Stomach (tissue), 9 donors: ENCODE data around the gene KATNIP. TPM values are rescaled to one million over a fixed set of nuclear protein-coding genes. Genes with fewer than 3 reads are reported as not detected.

Source experiments
- DNase-seq, 2 donors: peaks; one replicate each; pipeline versions ENCODE4 v3.0.0 to v3.0.0-alpha.2; 2013 to 2019
- H3K27ac ChIP-seq, 5 donors: fragments of 200-600 bp in 4 of 5; sonication (generic) in 4 of 5; one replicate each; pipeline ENCODE4 v1.5.1; 2013 to 2019; ENCODE audit warnings: mild to moderate bottlenecking in 1 of 5, moderate library complexity in 1 of 5
- H3K27me3 ChIP-seq, 3 donors: fragments of 200-600 bp; sonication (generic); one replicate each; pipeline ENCODE4 v1.5.1; 2017 to 2019; ENCODE audit warnings: mixed run types in 1 of 3
- H3K36me3 ChIP-seq, 4 donors: fragments of 200-600 bp; sonication (generic); 1 replicate in 3 of 4; 2 replicates in 1 of 4; pipeline ENCODE4 v1.5.1; 2016 to 2019
- H3K4me1 ChIP-seq, 4 donors: fragments of 200-600 bp; sonication (generic); one replicate each; pipeline ENCODE4 v1.5.1; 2016 to 2019
- H3K4me3 ChIP-seq, 4 donors: fragments of 200-600 bp; sonication (generic) in 3 of 4; one replicate each; pipeline ENCODE4 v1.5.1; 2016 to 2019; ENCODE audit warnings: mild to moderate bottlenecking in 1 of 4
- H3K9me3 ChIP-seq, 4 donors: fragments of 200-600 bp; sonication (generic); one replicate each; pipeline ENCODE4 v1.5.1; 2016 to 2019
- EP300 ChIP-seq: sonication (generic); formaldehyde crosslinking; IDR thresholded peaks from one replicate; pipeline ENCODE4 v1.6.1; 2017; ENCODE audit warnings: antibody characterized with exemption
- POLR2A ChIP-seq, 4 donors: fragments of 450-650 bp; IDR thresholded peaks; one replicate each; pipeline ENCODE4 v1.6.1; 2016; ENCODE audit warnings: antibody characterized with exemption in 4 of 4, control low read depth in 2 of 4, mild to moderate bottlenecking in 1 of 4, moderate library complexity in 1 of 4
- POLR2AphosphoS5 ChIP-seq, 3 donors: sonication (generic); formaldehyde crosslinking; IDR thresholded peaks; one replicate each; pipeline ENCODE4 v1.6.1; 2016; ENCODE audit warnings: antibody characterized with exemption in 3 of 3
- WGBS, 5 donors: extraction: QIAGEN DNeasy Blood & Tissue Kit in 3 of 5; methylation state at CpG; one replicate each; pipeline versions ENCODE4 v1.1.5 to v1.1.7; 2013 to 2018; 5-methylcytosine and 5-hydroxymethylcytosine counted together
- intact Hi-C: fragments of 100-400 bp; cut with DNase I; formaldehyde crosslinking; loops from one replicate; pipeline ENCODE4 v1.15.1; 2023; ENCODE audit warnings: low total_unique reads
- polyA plus RNA-seq, 3 donors: library from polyadenylated mRNA; stranded (reverse); fragments of 200-250 nt; gene quantifications; one replicate each; pipeline ENCODE4 v1.2.3, GENCODE V29; 2013
- total RNA-seq, 5 donors: library from RNA; depleted of rRNA; stranded (reverse); fragments of >200 nt; gene quantifications; one replicate each; pipeline versions ENCODE4 v1.1.0 to v1.2.3, GENCODE V29; 2014 to 2016
- TF ChIP-seq, protein P1 (sequence below), 7 experiments: fragments of 450-650 bp in 4 of 7; fragments of 200-600 bp in 3 of 7; sonication (generic) in 3 of 7; IDR thresholded peaks; one replicate each; pipeline ENCODE4 v1.5.1; 2016 to 2019; ENCODE audit warnings: antibody characterized with exemption in 7 of 7, control low read depth in 2 of 7, mild to moderate bottlenecking in 1 of 7
- donor health status: healthy with polysubstance abuse.
- donor health status: Bipolar disorder and iron deficiency.
- donor health status: healthy.

KATNIP gene
- total and polyA plus RNA-seq, 8 donors, result 2.6 to 52.7 (median 34.4) TPM

GRCh38 chr16:27597361-27597760, 47.4 kb downstream of the KATNIP start:
- Histone ChIP-seq H3K4me3 (no peak overlapping the region), H3K27ac (no peak overlapping the region), H3K4me1 (peaks cover 0 to 15% (median 5%) of the 10 kb centered on the region in 4 donors), H3K9me3 (no peaks in the 10 kb centered on the region), H3K36me3 (peaks cover 0 to 13% (median 11%) of the 10 kb centered on the region in 4 donors), H3K27me3 (no peaks in the 10 kb centered on the region)
- WGBS, 5 donors, result 86 to 98% (median 97%) methylated on average over 3 of the region's 3 CpGs
- DNase-seq, result no peak
- intact Hi-C loops, result no loop called here
- TF ChIP-seq POLR2A (IDR thresholded peaks at IDR 0.05), result no peak
- TF ChIP-seq EP300, result no peak
- TF ChIP-seq, protein P1, sequence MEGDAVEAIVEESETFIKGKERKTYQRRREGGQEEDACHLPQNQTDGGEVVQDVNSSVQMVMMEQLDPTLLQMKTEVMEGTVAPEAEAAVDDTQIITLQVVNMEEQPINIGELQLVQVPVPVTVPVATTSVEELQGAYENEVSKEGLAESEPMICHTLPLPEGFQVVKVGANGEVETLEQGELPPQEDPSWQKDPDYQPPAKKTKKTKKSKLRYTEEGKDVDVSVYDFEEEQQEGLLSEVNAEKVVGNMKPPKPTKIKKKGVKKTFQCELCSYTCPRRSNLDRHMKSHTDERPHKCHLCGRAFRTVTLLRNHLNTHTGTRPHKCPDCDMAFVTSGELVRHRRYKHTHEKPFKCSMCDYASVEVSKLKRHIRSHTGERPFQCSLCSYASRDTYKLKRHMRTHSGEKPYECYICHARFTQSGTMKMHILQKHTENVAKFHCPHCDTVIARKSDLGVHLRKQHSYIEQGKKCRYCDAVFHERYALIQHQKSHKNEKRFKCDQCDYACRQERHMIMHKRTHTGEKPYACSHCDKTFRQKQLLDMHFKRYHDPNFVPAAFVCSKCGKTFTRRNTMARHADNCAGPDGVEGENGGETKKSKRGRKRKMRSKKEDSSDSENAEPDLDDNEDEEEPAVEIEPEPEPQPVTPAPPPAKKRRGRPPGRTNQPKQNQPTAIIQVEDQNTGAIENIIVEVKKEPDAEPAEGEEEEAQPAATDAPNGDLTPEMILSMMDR (IDR thresholded peaks at IDR 0.05), result no peak
- TF ChIP-seq POLR2AphosphoS5 (IDR thresholded peaks at IDR 0.05), result no peak

- Histone ChIP-seq H3K27ac (no peak overlapping the region), H3K9me3 (no peaks in the 10 kb centered on the region), H3K36me3 (peaks cover 0 to 13% (median 11%) of the 10 kb centered on the region in 4 donors), H3K27me3 (no peaks in the 10 kb centered on the region), H3K4me1 (peaks cover 0 to 15% (median 5%) of the 10 kb centered on the region in 4 donors), H3K4me3 (no peak overlapping the region)
- TF ChIP-seq POLR2AphosphoS5 (IDR thresholded peaks at IDR 0.05) (no peak), POLR2A (IDR thresholded peaks at IDR 0.05) (no peak), EP300 (no peak)
- TF ChIP-seq, protein P1 (IDR thresholded peaks at IDR 0.05), result no peak
- no peak for DNase-seq
- 90 to 93% (median 91%) methylated on average over 6 of the region's 6 CpGs for WGBS, 5 donors
- intact Hi-C loops, result no loop called here
Observed at GRCh38 chr16:27598220-27598619, 48.3 kb downstream of the KATNIP start.

GRCh38 chr16:27598931-27599565, 49.1 kb downstream of the KATNIP start:
- no peak overlapping the region for H3K27ac ChIP-seq
- WGBS, 5 donors, result 81 to 91% (median 88%) methylated on average over 9 to 10 of the region's 10 CpGs
- DNase-seq, result no peak
- no peaks in the 10 kb centered on the region for H3K9me3 ChIP-seq
- intact Hi-C loops, result no loop called here
- H3K4me1 ChIP-seq, result peaks cover 0 to 15% (median 5%) of the 10 kb centered on the region in 4 donors
- TF ChIP-seq POLR2A (IDR thresholded peaks at IDR 0.05), result no peak
- TF ChIP-seq EP300, result no peak
- TF ChIP-seq POLR2AphosphoS5 (IDR thresholded peaks at IDR 0.05), result no peak
- no peaks in the 10 kb centered on the region for H3K27me3 ChIP-seq
- H3K4me3 ChIP-seq, result no peak overlapping the region
- peaks cover 0 to 13% (median 11%) of the 10 kb centered on the region in 4 donors for H3K36me3 ChIP-seq

- Histone ChIP-seq H3K4me3 (no peak overlapping the region), H3K27me3 (no peaks in the 10 kb centered on the region), H3K27ac (no peak overlapping the region), H3K9me3 (no peaks in the 10 kb centered on the region), H3K36me3 (peaks cover 0 to 13% (median 11%) of the 10 kb centered on the region in 4 donors), H3K4me1 (peaks cover 0 to 15% (median 5%) of the 10 kb centered on the region in 4 donors)
- TF ChIP-seq, protein P1 (IDR thresholded peaks at IDR 0.05), result no peak
- TF ChIP-seq POLR2A (IDR thresholded peaks at IDR 0.05) (no peak), EP300 (no peak), POLR2AphosphoS5 (IDR thresholded peaks at IDR 0.05) (no peak)
- intact Hi-C loops, result no loop called here
- WGBS, 5 donors, result 86 to 93% (median 90%) methylated on average over 13 of the region's 13 CpGs
- no peak for DNase-seq
Observed at GRCh38 chr16:27599606-27600005, 49.7 kb downstream of the KATNIP start.

Other genes starting within 250 kb of the KATNIP start
- gene IL4R, start 236.2 kb upstream of the KATNIP start, total RNA-seq, result 100 to 1,000 TPM in 2 of 5 donors, 10 to 100 TPM in 3; 23.9 to 120 (median 55.2) TPM
- gene IL4R, start 236.2 kb upstream of the KATNIP start, polyA plus RNA-seq, result 10 to 100 TPM; 17.4 to 55.8 (median 18.9) TPM
- gene IL21R, start 148.0 kb upstream of the KATNIP start, total RNA-seq, result under 1 TPM in 2 of 5 donors, not detected in 3; 0.14 to 0.73 TPM
- under 1 TPM in 2 of 3 donors, not detected in 1; 0.33 to 0.44 TPM for gene IL21R, start 148.0 kb upstream of the KATNIP start, polyA plus RNA-seq
- gene GTF3C1, start 231 bp upstream of the KATNIP start, total RNA-seq, result 100 to 1,000 TPM in 1 of 5 donors, 10 to 100 TPM in 4; 44.3 to 227 (median 70.3) TPM
- gene GTF3C1, start 231 bp upstream of the KATNIP start, polyA plus RNA-seq, result 10 to 100 TPM; 22.3 to 65.3 (median 34.4) TPM